Putamen (tissue), 1 donor: ENCODE measurements around the gene SH3D19.
"Not testable (repeated sequence)": the region's sequence is repeated elsewhere in the genome, so short reads cannot be mapped to it uniquely, and the experiment has no call there.

Experiments
- DNase-seq: peaks from one replicate; pipeline ENCODE4 v3.0.0-alpha.2; 2016; ENCODE audit warnings: low spot score

The SH3D19 gene

GRCh38 chr4:151322570-151322969 is 2.8 kb downstream of the SH3D19 start:
- no peak for DNase-seq

GRCh38 chr4:151322161-151322560 is 3.2 kb downstream of the SH3D19 start:
- not testable (repeated sequence) for DNase-seq

GRCh38 chr4:151321586-151321985 is 3.8 kb downstream of the SH3D19 start:
- DNase-seq, result no peak

- DNase-seq, result no peak
Measured at GRCh38 chr4:151319490-151319889, 5.9 kb downstream of the SH3D19 start.

GRCh38 chr4:151318307-151319006 is 6.9 kb downstream of the SH3D19 start:
- DNase-seq, result no peak

- no peak for DNase-seq
Measured at GRCh38 chr4:151316645-151317044, 8.8 kb downstream of the SH3D19 start.

GRCh38 chr4:151315212-151315886 is 10.1 kb downstream of the SH3D19 start:
- DNase-seq, result no peak

- no peak for DNase-seq
Measured at GRCh38 chr4:151314479-151314878, 10.9 kb downstream of the SH3D19 start.

- peak; percentile 19 for DNase-seq
Measured at GRCh38 chr4:151314010-151314355, 11.4 kb downstream of the SH3D19 start.

GRCh38 chr4:151313306-151314009 is 11.9 kb downstream of the SH3D19 start:
- DNase-seq, result no peak

- no peak for DNase-seq
Measured at GRCh38 chr4:151310124-151310728, 15.2 kb downstream of the SH3D19 start.

- DNase-seq, result no peak
Measured at GRCh38 chr4:151304755-151305154, 20.6 kb downstream of the SH3D19 start.

- no peak for DNase-seq
Measured at GRCh38 chr4:151304226-151304625, 21.2 kb downstream of the SH3D19 start.

- DNase-seq, result peak; percentile 32
Measured at GRCh38 chr4:151302432-151302831, 23.0 kb downstream of the SH3D19 start.

GRCh38 chr4:151297170-151297569 is 28.2 kb downstream of the SH3D19 start:
- no peak for DNase-seq

- DNase-seq, result no peak
Measured at GRCh38 chr4:151296227-151296626, 29.2 kb downstream of the SH3D19 start.

- no peak for DNase-seq
Measured at GRCh38 chr4:151294833-151295496, 30.4 kb downstream of the SH3D19 start.

GRCh38 chr4:151292038-151292437 is 33.4 kb downstream of the SH3D19 start:
- DNase-seq, result no peak

GRCh38 chr4:151291485-151291884 is 33.9 kb downstream of the SH3D19 start:
- no peak for DNase-seq

GRCh38 chr4:151287409-151287808 is 38.0 kb downstream of the SH3D19 start:
- no peak for DNase-seq

- no peak for DNase-seq
Measured at GRCh38 chr4:151284534-151285245, 40.7 kb downstream of the SH3D19 start.
